ENCODE measurements around the gene LRRC8E. TPM values are rescaled to one million over a fixed set of nuclear protein-coding genes. Genes with fewer than 3 reads are reported as not detected.

LRRC8E gene
- total RNA-seq = 4.1 and 4.6 TPM in 2 replicates

DNA sequence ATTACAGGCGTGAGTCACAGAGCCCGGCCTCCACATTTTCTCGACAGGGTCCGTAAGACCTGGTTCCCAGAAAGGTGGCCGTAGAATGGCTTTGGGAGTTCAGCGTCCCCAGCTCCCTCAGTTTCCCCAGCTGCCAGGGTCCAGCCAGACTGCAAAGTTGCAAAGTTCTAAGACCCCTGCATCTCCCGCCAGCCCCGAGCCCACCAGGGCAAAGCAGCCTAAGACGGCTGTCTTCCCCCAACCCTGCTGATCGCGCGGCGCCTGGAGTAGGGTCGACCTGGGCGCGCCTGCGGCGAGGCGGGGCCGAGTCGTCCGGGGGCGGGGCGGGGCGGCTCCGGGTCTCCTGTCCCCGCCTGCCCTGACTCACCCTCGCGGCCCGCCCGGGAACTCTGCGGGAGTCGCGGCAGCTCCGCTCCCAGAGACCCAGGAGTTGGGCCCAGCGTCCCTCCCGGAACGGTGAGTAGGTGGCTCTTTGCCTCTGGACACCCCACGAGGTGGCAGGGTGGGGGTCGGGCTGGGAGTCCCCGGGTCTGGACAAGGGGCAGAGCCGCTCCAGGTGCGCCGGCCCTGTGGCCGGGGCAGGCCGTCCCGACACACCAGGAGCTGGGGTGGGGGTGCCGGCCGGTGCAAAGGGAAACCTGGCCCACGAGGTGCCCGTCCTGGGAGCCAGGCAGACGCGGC lies at the start of gene LRRC8E:
TSS of gene LRRC8E (plus strand) at position 366 of the 681 bp plus-strand sequence. CDS start 7,094 bp downstream, outside the sequence.

DNA sequence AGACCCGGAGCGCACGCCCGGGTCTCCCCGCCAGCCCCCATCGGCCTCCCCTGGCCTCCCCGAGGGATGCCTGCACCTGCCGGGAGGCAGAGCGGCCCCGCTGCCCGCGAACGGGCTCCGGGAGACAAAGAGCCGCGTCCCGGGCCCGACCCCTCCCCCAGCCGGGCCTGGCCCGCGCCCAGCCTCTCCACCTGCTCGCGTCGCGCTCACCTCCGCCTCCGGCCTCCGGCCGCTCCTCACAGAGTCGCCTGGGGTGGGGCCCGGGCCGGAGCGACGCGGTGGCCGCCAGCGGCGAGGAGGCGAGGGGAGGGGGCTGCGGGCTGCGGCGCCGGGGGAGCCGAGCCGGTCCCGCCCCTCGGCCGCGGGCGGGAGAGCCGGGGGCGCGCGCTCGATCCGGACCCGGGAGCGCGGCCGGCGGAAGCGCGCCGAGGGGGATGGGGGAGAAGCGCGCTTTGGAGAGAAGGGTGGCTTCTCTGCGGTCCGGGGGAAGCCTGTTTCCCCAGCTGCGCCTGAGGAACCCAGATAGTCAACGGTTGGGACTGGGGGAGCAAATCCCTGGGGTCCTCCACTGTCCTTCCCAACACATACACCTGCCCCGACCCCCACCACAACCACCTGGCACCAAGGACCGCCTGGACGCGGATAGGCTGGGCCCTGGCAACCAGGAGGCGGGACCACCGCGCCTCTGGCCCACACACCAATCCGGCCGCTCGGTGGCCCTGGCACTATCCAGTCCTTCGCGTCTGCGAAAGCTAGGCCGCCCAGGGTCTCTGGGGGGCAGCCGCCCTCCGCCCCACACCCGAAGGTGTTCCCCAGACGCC lies 14.0 kb upstream of the LRRC8E start, which contains the start of gene PRR36:
TSS of gene PRR36 (minus strand) at position 315 of the 821 bp plus-strand sequence. CDS start 701 bp downstream, outside the sequence.

DNA sequence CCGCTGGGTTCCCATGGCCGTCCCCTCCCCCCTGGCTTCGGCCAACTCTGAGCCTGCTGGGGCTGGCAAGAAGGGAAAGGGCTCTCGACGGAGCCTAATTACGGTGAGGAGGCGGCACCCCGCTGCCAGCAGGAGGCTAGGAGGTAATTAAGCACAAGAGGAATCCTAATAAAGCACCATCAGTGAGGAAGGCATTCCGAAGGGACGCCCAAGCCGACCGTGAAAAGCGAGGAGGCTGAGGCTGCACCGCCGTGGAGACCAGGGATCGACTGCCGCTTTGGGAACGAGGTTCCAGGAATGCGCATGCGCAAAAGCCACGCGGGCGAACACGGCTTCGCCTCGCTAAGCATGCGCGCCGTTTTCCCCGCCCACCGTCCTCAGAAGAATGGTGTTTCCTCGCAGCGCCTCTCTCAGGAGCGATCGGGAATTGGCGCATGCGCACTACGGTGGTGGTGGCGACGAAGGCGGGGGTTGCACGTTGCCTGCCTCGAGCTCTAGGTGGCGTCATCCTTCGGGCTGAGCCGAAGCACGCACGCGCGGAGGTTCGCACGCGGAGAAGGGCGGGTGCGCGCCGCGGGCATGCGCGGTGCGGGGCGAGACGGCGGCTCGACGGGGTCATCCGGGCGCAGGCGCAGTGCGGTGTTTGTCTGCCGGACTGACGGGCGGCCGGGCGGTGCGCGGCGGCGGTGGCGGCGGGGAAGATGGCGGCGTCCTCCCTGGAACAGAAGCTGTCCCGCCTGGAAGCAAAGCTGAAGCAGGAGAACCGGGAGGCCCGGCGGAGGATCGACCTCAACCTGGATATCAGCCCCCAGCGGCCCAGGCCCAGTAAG lies 15.1 kb downstream of the LRRC8E start, which contains the start of gene MAP2K7:
TSS of gene MAP2K7 (plus strand) at position 634 of the 830 bp plus-strand sequence. CDS start at position 702, 68 bp downstream.

DNA sequence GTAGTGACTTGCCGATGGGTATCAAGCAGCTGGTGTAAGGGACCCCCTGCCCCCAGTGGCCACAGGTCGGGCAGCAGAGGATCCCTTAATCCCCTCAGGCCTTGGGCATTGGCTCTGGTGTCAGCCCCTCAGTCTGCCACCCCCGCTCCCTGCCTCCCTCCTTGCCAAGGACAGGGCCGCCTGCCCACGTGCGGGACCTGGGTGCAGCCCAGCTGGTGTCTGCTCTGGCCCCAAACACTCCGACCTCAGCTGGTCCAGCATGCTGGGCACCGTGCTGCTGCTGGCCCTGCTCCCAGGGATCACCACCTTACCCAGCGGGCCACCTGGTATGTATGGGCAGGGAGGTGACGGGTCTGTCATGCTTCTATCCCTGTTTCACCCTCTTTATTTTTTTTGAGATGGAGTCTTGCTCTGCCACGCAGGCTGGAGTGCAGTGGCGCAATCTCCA lies 26.3 kb downstream of the LRRC8E start, which contains the start of gene TGFBR3L:
TSS of gene TGFBR3L (plus strand) at position 233 of the 448 bp plus-strand sequence.

DNA sequence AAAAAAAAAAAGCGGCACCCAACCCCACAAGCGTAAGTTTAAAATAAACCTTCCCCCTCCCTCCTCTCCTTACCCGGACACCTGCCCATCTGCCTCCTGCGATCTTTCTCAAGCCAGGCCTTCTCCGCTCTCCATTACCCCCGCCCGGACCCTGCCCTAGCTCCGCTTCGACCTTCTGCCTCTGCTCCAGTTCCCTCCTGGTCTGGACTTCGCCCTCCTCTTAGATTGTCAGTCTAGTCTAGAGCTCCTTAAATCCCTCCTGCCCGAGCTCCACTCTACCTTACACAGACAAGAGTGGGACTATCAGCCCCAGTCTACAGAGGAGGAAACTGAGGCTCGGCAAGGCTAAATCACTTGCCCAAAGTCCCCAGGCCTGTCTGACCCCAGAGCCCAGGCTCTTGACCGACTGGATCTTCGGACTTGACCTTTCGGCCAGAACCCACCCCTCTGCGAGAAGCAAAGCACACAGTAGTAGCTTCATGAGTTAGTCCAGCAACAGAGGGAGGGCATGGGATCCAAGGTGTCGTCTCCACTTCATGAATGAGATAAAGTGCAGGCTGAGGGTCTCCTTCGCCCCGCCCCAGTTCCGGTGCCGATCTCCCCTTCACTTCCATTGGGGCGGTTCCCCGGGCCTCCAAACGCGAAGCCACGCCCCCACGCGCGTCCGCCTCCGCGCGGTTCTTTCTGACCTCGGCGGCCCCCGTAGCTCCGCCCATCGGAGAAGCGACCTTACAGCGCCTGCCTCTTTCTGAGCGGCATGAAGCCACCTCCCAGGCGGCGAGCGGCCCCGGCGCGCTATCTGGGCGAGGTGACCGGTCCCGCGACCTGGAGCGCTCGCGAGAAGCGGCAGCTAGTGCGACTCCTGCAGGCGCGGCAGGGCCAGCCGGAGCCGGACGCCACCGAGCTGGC lies 31.6 kb downstream of the LRRC8E start, which contains the start of gene SNAPC2:
TSS of gene SNAPC2 (plus strand) at position 729 of the 909 bp plus-strand sequence. CDS start at position 758, 29 bp downstream.

DNA sequence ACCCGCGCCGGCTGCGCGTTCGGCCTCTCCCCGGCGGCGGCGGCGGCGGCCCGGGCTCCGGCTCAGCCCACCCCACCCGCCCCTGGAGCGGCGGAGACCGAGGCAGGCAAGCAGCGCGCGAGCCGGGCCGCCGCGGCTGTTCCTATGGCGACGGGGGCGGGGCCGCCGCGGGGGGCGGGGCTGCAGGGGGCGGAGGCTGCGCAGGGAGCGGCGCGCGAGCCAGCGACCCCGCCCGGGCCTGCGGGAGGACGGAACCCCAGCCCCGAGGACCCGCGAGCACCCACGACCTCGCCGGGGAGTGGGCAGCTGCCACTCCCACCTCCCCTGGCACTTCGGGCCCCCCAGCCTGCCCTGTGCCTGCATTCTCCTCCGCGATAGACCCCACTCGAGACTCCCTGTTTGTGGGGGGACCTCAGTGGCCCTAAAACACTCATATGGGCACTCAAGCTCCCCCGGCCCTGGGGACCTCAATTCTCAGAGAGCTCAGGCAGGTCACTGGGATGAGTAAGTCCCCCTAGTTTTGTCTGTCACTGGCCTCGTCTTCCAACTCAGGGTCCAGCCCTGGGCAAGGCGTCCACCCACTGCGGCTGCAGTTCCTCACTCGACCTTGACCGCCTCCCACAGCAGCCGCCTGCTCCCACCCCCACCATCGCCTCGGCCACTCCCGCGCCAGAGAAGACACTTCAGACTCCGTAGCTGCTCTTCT lies 37.9 kb downstream of the LRRC8E start, which contains the start of gene CTXN1:
TSS of gene CTXN1 (minus strand) at position 115 of the 706 bp plus-strand sequence. CDS start 597 bp downstream, outside the sequence.

DNA sequence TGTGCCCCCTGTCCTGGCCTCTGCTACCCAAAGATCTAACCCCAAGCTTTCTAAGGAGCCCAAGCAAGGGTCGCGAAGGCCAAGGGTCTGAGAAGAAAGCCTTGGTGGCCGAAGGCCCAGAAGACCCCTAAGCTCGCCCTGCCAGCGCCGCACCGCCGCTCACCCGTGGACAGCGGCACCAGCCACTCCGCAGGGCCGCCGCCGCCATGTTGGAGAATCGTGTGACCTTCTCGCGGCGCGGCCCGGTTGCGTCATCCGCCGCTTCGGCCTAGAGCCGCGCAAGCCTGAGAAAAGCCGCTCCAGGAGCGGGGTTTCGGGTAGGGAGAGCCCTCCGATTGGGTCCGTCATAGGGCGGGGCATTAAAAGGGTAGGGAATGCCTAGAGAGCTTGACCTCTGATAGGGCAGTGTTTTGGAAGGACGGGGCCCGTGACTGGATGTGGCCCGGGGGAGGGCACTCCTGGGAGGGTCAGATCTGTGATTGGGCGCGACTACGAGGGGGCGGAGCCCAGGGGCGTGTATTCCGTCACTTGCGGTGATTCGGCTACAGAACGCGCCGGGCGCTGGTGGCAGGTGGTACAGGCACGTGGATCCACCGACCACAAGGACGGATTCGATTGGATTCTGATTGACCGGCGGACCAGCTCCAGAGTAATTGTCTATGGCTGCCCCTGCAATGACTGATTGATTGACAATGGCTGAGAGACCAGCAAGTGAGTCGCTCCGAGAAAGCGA lies 55.3 kb downstream of the LRRC8E start, which contains the start of gene TIMM44:
TSS of gene TIMM44 (minus strand) at position 223 of the 733 bp plus-strand sequence. CDS start at position 208, 15 bp downstream.

Other genes with a start within 250 kb of the LRRC8E start
- gene RETN, start 219.5 kb upstream of the LRRC8E start, total RNA-seq = not detected in 2 replicates
- not detected in 2 replicates for gene MCEMP1, start 211.4 kb upstream of the LRRC8E start, total RNA-seq
- 83.4 and 88.0 TPM in 2 replicates for gene TRAPPC5, start 207.7 kb upstream of the LRRC8E start, total RNA-seq
- gene FCER2, start 186.4 kb upstream of the LRRC8E start, total RNA-seq = not detected in 2 replicates
- gene CLEC4G, start 156.4 kb upstream of the LRRC8E start, total RNA-seq = not detected in 2 replicates
- gene CD209, start 141.0 kb upstream of the LRRC8E start, total RNA-seq = not detected in 2 replicates
- not detected in 2 replicates for gene CLEC4M, start 125.3 kb upstream of the LRRC8E start, total RNA-seq
- 16.8 and 21.4 TPM in 2 replicates for gene EVI5L, start 58.3 kb upstream of the LRRC8E start, total RNA-seq
- gene PRR36, start 14.1 kb upstream of the LRRC8E start, total RNA-seq = 0.44 TPM in 1 of 2 replicates, not detected in the other
- gene MAP2K7, start 15.4 kb downstream of the LRRC8E start, total RNA-seq = 6.8 and 8.5 TPM in 2 replicates
- 0.15 TPM in 1 of 2 replicates, not detected in the other for gene TGFBR3L, start 26.3 kb downstream of the LRRC8E start, total RNA-seq
- 30.2 and 31.1 TPM in 2 replicates for gene SNAPC2, start 31.8 kb downstream of the LRRC8E start, total RNA-seq
- gene CTXN1, start 37.6 kb downstream of the LRRC8E start, total RNA-seq = 0.59 and 2.4 TPM in 2 replicates
- 38.7 and 41.6 TPM in 2 replicates for gene TIMM44, start 55.2 kb downstream of the LRRC8E start, total RNA-seq
- gene ELAVL1, start 117.1 kb downstream of the LRRC8E start, total RNA-seq = 36.1 and 38.2 TPM in 2 replicates
- gene CCL25, start 164.2 kb downstream of the LRRC8E start, total RNA-seq = not detected in 2 replicates

All from cardiac ventricle fibroblast (primary cell).